Gastrocnemius medialis (tissue), 4 donors: ENCODE measurements around the gene ABCB9.
"Not testable (repeated sequence)": the region's sequence is repeated elsewhere in the genome, so short reads cannot be mapped to it uniquely, and the experiment has no call there.

Experiments used
- CTCF ChIP-seq, 5 experiments: fragments of 450-650 bp in 3 of 5; fragments of 200-600 bp in 2 of 5; sonication (generic) in 2 of 5; IDR thresholded peaks in 4 of 5; conservative IDR thresholded peaks in 1 of 5; 1 replicate in 4 of 5; 2 replicates in 1 of 5; pipeline ENCODE4 v1.5.1; 2016 to 2019; ENCODE audit warnings: antibody characterized with exemption in 5 of 5, mild to moderate bottlenecking in 3 of 5, moderate library complexity in 3 of 5
- POLR2A ChIP-seq, 2 donors: fragments of 450-650 bp; IDR thresholded peaks; one replicate each; pipeline ENCODE4 v1.6.1; 2017; ENCODE audit warnings: antibody characterized with exemption in 2 of 2, mild to moderate bottlenecking in 2 of 2, moderate library complexity in 2 of 2

GRCh38 chr12:122941351-122941750 lies 24.9 kb downstream of the ABCB9 start:
- not testable (repeated sequence) for TF ChIP-seq CTCF (IDR thresholded peaks at IDR 0.05 in 4 of 5, conservative IDR thresholded peaks at IDR 0.05 in 1 of 5); POLR2A (IDR thresholded peaks at IDR 0.05)
